ENCODE results near the gene PTGES3.

Gene PTGES3

GRCh38 chr12:56629459-56630179 is 58.5 kb downstream of the PTGES3 start:
- H3K9me3 ChIP-seq = no peaks in the 10 kb centered on the region
- peaks cover 0 to 14% (median 0%) of the 10 kb centered on the region in 3 donors for H3K36me3 ChIP-seq
- DNase-seq = no peak
- peak overlapping the region; percentile 79 to 87 for H3K4me3 ChIP-seq
- TF ChIP-seq CTCF (IDR thresholded peaks at IDR 0.05) = no peak
- intact Hi-C loops (cut with DNase I; ENCODE audit: low total_unique reads) = loop anchor here (5.0 kb wide), 1 partner anchor 37 kb away; no protein-coding TSS in a partner anchor
- H3K27me3 ChIP-seq = no peaks in the 10 kb centered on the region
- H3K4me1 ChIP-seq = peaks cover 0 to 76% (median 67%) of the 10 kb centered on the region in 4 donors
- H3K27ac ChIP-seq = peak overlapping the region; percentile 88 to 90

- H3K27ac ChIP-seq = peak overlapping the region; percentile 88 to 90
- H3K27me3 ChIP-seq = no peaks in the 10 kb centered on the region
- H3K4me3 ChIP-seq = peak overlapping the region; percentile 79 to 87
- peaks cover 0 to 80% (median 68%) of the 10 kb centered on the region in 4 donors for H3K4me1 ChIP-seq
- peak; percentile 78 to 80 for DNase-seq
- H3K36me3 ChIP-seq = peaks cover 0 to 14% (median 4%) of the 10 kb centered on the region in 3 donors
- no peak for TF ChIP-seq CTCF (IDR thresholded peaks at IDR 0.05)
- intact Hi-C loops (cut with DNase I; ENCODE audit: low total_unique reads) = no loop called here
- no peaks in the 10 kb centered on the region for H3K9me3 ChIP-seq
Measured at GRCh38 chr12:56628671-56629458, 59.2 kb downstream of the PTGES3 start.

- no peak for TF ChIP-seq CTCF (IDR thresholded peaks at IDR 0.05)
- DNase-seq = no peak
- H3K27ac ChIP-seq = peak overlapping the region in 1 of 2 donors; percentile 3
- H3K4me3 ChIP-seq = no peak overlapping the region
- peaks cover 0 to 80% (median 56%) of the 10 kb centered on the region in 4 donors for H3K4me1 ChIP-seq
- intact Hi-C loops (cut with DNase I; ENCODE audit: low total_unique reads) = no loop called here
- no peaks in the 10 kb centered on the region for H3K9me3 ChIP-seq
- H3K36me3 ChIP-seq = peaks cover 0 to 22% (median 9%) of the 10 kb centered on the region in 3 donors
- no peaks in the 10 kb centered on the region for H3K27me3 ChIP-seq
Measured at GRCh38 chr12:56626701-56627100, 61.4 kb downstream of the PTGES3 start.

GRCh38 chr12:56622535-56622934 is 65.5 kb downstream of the PTGES3 start:
- Histone ChIP-seq H3K4me3 (no peak overlapping the region), H3K36me3 (peaks cover 0 to 56% (median 40%) of the 10 kb centered on the region in 3 donors), H3K27me3 (no peaks in the 10 kb centered on the region), H3K4me1 (peaks cover 0 to 63% (median 43%) of the 10 kb centered on the region in 4 donors), H3K9me3 (no peaks in the 10 kb centered on the region), H3K27ac (no peak overlapping the region)
- no peak for TF ChIP-seq CTCF (IDR thresholded peaks at IDR 0.05)
- intact Hi-C loops (cut with DNase I; ENCODE audit: low total_unique reads) = no loop called here
- DNase-seq = no peak

- H3K4me1 ChIP-seq = peaks cover 0 to 24% (median 8%) of the 10 kb centered on the region in 4 donors
- H3K9me3 ChIP-seq = no peaks in the 10 kb centered on the region
- H3K4me3 ChIP-seq = no peak overlapping the region
- H3K27ac ChIP-seq = no peak overlapping the region
- no peak for TF ChIP-seq CTCF (IDR thresholded peaks at IDR 0.05)
- H3K27me3 ChIP-seq = no peaks in the 10 kb centered on the region
- no peak for DNase-seq
- peaks cover 54 to 92% (median 90%) of the 10 kb centered on the region in 3 donors for H3K36me3 ChIP-seq
- intact Hi-C loops (cut with DNase I; ENCODE audit: low total_unique reads) = no loop called here
Measured at GRCh38 chr12:56616925-56617324, 71.2 kb downstream of the PTGES3 start.

Measured in tibial artery (tissue), 4 donors.